ENCODE results near the gene ADGRA1. TPM values are rescaled to one million over a fixed set of nuclear protein-coding genes. Genes with fewer than 3 reads are reported as not detected.
"Not testable (repeated sequence)": the region's sequence is repeated elsewhere in the genome, so short reads cannot be mapped to it uniquely, and the experiment has no call there.

The ADGRA1 gene
- polyA plus RNA-seq, 1 donor, result 1.7 TPM

DNA sequence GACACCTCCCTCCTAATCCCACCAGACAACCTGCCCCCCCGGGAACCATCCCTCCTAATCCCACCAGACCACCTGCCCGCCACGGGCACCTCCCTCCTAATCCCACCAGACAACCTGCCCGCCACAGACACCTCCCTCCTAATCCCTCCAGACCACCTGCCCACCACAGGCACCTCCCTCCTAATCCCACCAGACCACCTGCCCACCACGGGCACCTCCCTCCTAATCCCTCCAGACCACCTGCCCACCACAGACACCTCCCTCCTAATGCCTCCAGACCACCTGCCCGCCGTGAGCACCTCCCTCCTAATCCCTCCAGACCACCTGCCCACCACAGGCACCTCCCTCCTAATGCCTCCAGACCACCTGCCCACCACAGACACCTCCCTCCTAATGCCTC, 23.9 kb downstream of the ADGRA1 start:
- not testable (repeated sequence) for DNase-seq

DNA sequence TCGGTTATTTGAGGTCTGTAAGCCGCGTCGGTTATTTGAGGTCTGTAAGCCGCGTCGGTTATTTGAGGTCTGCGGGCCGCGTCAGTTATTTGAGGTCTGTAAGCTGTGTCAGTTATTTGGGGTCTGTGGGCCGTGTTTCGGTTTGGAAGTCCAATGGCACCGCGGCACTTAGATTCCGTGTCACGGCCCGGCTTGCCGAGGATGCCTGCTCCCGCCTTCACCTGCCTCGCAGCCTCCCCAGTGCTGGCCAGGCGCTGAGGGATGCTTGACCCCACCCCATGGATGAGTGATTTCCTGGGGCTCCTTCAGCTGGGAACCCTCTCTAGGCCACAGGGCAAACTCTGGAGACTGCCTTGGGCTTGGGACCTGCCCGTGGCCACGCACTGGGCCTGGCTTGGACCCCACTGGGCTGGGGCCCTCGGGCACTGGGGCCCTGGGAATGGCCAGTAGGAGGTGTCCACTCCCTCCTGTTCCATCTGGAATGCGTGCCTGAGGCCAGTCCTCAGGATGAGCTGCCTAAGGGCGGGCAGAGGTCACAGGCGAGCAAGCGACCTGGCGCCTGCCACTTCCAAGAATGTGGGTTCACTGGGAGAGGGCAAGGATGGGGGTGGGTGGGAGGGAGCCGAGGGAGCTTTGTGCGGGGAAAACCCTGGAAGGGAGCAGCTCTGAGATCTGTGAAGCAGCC, 25.6 kb downstream of the ADGRA1 start:
- no peak for DNase-seq

DNA sequence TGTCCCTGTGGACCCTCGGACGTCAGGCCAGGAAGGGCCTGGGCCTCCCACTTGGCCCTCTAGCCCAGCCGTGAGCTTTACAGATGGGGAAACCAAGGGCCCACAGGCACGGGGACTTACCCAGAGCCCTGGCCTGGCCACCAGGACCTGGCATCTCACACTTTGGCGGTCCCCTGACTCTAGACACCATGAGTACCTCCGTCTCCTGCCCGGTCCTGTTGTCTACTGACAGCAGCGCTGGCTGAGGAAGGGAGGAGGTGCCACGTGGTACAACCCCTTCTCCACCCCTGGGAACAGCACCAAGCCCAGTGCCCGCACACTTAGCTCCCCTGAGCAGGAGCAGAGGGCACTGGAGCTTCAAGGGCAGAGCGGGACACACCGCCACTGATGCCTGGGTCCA, 26.1 kb downstream of the ADGRA1 start:
- no peak for DNase-seq

- no peak for DNase-seq
Measured at GRCh38 chr10:133114251-133114650, 26.5 kb downstream of the ADGRA1 start.

DNA sequence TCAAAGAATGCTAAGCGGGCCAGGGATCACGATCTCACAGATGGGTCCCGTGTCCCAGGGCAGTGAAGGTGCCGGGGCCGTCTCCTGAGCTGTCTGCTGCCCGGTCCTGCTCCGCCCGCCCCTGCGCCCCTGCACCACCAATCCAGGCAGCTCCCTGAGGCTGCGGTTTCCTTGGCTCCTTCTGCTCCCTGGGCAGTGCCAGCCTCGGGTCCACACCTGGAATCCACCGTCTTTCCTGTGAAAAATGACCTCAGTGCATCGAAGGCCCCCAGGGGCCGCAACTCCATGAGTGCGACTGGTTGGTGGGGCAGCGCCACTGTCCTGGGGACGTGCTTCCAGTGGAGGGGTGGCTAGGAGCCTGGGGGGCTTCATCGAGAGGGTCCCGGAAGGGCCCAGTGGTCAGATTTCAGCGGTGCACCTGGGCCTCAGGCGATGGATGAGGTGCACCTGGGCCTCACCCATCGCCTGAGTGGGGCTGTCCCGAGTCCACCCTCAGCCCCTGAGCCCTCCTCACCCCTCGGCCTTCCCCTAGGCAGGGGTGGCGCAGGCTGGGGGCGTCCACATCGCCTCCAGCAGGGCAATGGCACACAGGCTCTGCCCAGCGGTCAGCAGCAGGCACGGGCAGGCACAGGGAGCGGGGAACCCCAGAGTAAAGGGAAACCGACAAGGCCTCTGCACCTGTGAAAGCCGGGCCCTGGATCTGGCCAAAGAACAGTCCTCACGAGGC, 27.2 kb downstream of the ADGRA1 start:
- no peak for DNase-seq

GRCh38 chr10:133115453-133115842, 27.7 kb downstream of the ADGRA1 start:
- DNase-seq, result no peak

GRCh38 chr10:133115976-133116375, 28.3 kb downstream of the ADGRA1 start:
- DNase-seq, result no peak

- DNase-seq, result no peak
Measured at GRCh38 chr10:133116455-133116854, 28.7 kb downstream of the ADGRA1 start.

GRCh38 chr10:133117036-133117687, 29.4 kb downstream of the ADGRA1 start:
- no peak for DNase-seq

DNA sequence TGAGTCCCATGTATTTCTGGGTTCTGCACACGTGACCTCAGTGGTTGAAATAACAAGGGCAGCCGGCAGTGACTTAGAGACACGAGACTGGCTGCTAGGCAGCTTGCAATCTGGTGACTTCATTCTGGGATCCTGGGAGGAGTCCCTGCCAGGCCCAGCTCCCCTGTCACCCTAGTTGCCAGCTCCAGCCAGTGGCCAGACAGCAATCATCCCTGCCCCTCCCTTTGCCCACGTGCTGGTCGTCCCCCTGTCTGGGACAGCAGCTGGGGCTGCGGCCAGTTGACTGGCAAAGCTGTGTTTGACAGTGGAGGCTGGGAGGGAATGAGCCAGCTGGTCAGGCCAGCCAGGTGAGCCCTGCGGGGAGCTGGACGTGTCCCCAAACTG, 30.0 kb downstream of the ADGRA1 start:
- DNase-seq, result no peak

DNA sequence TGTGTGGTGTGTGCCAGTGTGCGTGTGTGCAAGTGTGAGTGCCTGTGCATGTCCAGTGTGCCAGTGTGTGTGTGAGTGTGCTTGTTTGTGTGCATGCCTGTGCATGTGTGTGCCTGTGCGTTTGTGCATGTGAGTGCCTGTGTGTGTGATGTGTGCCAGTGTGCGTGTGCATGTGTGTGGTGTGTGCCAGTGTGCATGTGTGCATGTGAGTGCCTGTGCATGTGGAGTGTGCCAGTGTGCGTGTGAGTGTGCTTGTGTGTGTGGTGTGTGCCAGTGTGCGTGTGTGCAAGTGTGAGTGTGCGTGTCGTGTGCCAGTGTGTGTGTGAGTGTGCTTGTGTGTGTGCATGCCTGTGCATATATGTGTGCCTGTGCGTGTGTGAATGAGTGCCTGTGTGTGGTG, 33.8 kb downstream of the ADGRA1 start:
- no peak for DNase-seq

- DNase-seq, result no peak
Measured at GRCh38 chr10:133122171-133122935, 34.6 kb downstream of the ADGRA1 start.

- DNase-seq, result no peak
Measured at GRCh38 chr10:133123050-133123745, 35.5 kb downstream of the ADGRA1 start.

DNA sequence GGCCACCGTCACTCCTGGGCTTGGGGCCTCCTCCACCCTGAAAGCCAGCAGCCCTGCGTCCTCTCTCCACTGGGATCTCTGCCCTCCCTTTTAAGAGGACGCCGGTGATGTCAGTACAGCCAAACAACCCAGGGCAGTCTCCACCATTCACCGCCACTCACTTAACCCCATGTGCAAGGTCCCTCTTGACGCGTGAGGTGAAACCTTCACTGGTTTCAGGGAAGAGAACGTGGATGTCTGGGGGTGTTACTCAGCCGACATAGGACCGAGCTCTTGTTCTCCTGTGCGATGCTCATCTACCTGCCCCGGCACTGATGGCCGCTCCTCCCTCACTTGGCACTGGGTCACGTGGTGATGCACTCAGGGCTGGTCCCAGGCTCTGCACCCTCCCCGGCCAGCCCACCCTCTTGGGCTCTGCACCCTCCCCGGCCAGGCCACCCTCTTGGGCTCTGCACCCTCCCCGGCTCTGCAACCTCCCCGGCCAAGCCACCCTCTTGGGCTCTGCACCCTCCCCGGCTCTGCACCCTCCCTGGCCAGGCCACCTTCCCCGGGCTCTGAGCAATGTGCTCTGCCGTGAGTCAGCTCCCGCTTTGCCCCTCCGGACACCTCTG, 36.1 kb downstream of the ADGRA1 start:
- DNase-seq, result no peak

DNA sequence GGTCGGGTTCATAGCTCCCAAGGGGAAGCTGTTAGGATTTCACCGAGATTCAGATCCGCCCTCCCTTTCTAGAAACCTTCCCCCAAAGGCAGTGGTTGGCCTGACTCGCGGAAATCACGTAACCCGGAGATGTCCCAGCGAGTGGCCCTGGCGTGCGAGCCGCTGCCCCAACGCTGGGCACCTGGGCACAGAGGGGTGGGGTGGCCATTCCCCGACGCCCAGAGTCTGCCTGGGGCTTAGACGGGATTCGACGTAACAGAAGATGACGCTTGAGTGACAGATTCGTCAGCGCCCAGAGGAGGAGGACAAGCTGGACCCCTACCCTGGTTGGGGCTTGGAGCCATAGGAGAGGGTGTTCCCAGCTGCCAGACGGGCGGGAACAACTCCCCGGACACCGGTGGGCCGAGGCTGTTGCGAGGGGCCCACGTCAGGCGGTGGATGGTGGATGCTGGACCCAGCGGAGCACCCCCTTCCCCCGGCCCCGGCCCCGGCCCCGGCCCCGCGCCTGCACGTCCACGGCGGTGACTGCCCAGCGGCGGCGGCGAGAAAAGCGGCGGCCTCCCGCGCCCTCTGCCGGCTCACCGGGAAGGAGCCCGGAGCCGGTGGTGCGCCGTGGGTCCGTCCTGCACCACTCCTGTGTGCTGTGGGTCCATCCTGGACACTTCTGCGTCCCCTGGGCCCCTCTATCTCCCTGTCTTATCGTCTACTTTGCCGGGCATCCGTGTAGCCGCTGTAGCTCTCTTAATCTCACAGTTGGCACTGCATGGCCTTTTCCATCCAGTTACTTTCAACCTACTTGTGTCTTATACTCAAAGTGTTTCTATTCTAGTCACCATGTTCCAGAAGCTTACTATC, 36.9 kb downstream of the ADGRA1 start:
- DNase-seq, result no peak

DNA sequence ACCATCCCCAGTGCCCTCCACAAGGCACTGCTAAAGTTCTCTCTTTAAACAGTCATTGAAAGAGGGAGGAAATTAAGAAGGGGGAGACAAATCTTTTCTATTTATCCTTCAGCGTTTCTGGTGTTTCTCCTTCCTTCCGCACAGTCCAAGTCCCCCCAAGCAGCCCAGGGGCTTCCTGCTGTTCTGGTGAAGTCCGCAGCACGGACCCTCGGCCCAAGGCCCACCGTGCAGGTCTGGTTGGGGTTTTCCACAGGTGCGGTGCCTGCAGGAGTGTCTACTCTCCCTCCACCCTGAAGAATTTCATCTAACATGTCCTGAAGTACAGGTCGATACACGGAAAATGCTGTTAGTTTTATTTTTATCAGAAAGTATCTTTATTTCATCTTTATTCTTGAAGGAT, 38.2 kb downstream of the ADGRA1 start:
- DNase-seq, result no peak

GRCh38 chr10:133126431-133127290, 38.9 kb downstream of the ADGRA1 start:
- DNase-seq, result no peak

GRCh38 chr10:133127291-133128125, 39.8 kb downstream of the ADGRA1 start:
- no peak for DNase-seq
